Activated CD8-positive, alpha-beta T cell treated with anti-CD3 and anti-CD28 coated beads for 36 hours (primary cell): Measurements from ENCODE around the gene RASA2. TPM values are rescaled to one million over a fixed set of nuclear protein-coding genes. Genes with fewer than 3 reads are reported as not detected.

Experiments
- ATAC-seq: fragments of 200-7000 bp; cut with Tn5 transposase; one replicate; pipeline ENCODE4 v1.10.0; 2021; ENCODE audit warnings: mild to moderate bottlenecking, moderate library complexity
- CTCF ChIA-PET: fragments of 350-600 bp; sonication (Branson Sonifier 250); formaldehyde crosslinking; loops from one replicate; lab custom pipeline; 2021; ENCODE audit warnings: antibody characterized with exemption; lab: Charles Lee
- POLR2A ChIA-PET: fragments of 350-600 bp; sonication (Branson Sonifier 250); formaldehyde crosslinking; loops from one replicate; lab custom pipeline; 2021; ENCODE audit warnings: antibody characterized with exemption; lab: Charles Lee
- DNase-seq: peaks from one replicate; pipeline ENCODE4 v3.0.0-alpha.2; 2020
- H3K27ac Mint-ChIP-seq: one replicate; pipeline ENCODE4 v1.8.0; 2021; ENCODE audit warnings: mild to moderate bottlenecking, mixed read lengths
- H3K27me3 Mint-ChIP-seq: one replicate; pipeline ENCODE4 v1.8.0; 2021; ENCODE audit warnings: mixed read lengths
- H3K36me3 Mint-ChIP-seq: one replicate; pipeline ENCODE4 v1.8.0; 2021; ENCODE audit warnings: low read depth, mixed read lengths
- H3K4me1 Mint-ChIP-seq: one replicate; pipeline ENCODE4 v1.8.0; 2021; ENCODE audit warnings: low read depth, mixed read lengths
- H3K4me3 Mint-ChIP-seq: one replicate; pipeline ENCODE4 v1.8.0; 2021; ENCODE audit warnings: mild to moderate bottlenecking, moderate library complexity, mixed read lengths
- H3K9me3 Mint-ChIP-seq: one replicate; pipeline ENCODE4 v1.8.0; 2021; ENCODE audit warnings: mixed read lengths
- intact Hi-C: fragments of 100-400 bp; cut with micrococcal nuclease; formaldehyde crosslinking; loops from one replicate; pipeline ENCODE4 v1.10.0; 2022
- total RNA-seq, 2 experiments: library from RNA; stranded (reverse); gene quantifications; one replicate each; pipeline ENCODE4 v1.2.3, GENCODE V29; 2021
- TF ChIP-seq, protein P1 (sequence below): fragments of 200-600 bp; IDR thresholded peaks from one replicate; pipeline ENCODE4 v1.8.0; 2022; ENCODE audit warnings: antibody characterized with exemption, mild to moderate bottlenecking

The RASA2 gene
- total RNA-seq, 2 experiments from 2014 or later, result 35.4 to 41.5 TPM

DNA sequence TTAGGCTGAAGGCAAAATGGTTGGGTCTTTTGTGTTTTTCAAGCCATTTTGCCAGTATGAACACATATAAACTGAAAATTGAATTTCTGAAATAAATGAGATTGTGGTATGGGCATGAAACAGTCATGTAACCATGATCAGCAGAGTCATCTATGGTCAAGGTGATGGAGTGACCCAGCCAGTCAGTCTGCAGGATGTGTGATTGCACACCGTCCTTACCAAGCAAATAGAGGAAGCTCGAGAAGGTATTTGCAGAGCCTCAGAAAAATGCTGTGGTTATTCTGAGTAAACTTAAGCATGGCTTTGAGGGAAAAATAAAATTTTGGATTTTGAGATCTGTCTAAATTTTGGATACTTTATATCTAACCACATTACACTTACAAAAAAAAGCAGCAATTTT is 155.4 kb downstream of the RASA2 start:
- DNase-seq (no peak), ATAC-seq (no peak)
- TF ChIP-seq, protein P1, sequence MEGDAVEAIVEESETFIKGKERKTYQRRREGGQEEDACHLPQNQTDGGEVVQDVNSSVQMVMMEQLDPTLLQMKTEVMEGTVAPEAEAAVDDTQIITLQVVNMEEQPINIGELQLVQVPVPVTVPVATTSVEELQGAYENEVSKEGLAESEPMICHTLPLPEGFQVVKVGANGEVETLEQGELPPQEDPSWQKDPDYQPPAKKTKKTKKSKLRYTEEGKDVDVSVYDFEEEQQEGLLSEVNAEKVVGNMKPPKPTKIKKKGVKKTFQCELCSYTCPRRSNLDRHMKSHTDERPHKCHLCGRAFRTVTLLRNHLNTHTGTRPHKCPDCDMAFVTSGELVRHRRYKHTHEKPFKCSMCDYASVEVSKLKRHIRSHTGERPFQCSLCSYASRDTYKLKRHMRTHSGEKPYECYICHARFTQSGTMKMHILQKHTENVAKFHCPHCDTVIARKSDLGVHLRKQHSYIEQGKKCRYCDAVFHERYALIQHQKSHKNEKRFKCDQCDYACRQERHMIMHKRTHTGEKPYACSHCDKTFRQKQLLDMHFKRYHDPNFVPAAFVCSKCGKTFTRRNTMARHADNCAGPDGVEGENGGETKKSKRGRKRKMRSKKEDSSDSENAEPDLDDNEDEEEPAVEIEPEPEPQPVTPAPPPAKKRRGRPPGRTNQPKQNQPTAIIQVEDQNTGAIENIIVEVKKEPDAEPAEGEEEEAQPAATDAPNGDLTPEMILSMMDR, result no peak
- H3K4me1 Mint-ChIP-seq, result no peaks in the 10 kb centered on the region
- H3K36me3 Mint-ChIP-seq, result no peaks in the 10 kb centered on the region
- H3K4me3 Mint-ChIP-seq, result no peak overlapping the region
- no peaks in the 10 kb centered on the region for H3K27me3 Mint-ChIP-seq
- no peak overlapping the region for H3K27ac Mint-ChIP-seq
- POLR2A ChIA-PET, result no interaction called here
- CTCF ChIA-PET, result interaction anchor here (1.0 to 2.4 kb wide), 2 partner anchors 10 to 187 kb away, joined by 4 to 9 read pairs; no protein-coding TSS in a partner anchor
- intact Hi-C loops, result no loop called here
- no peaks in the 10 kb centered on the region for H3K9me3 Mint-ChIP-seq

DNA sequence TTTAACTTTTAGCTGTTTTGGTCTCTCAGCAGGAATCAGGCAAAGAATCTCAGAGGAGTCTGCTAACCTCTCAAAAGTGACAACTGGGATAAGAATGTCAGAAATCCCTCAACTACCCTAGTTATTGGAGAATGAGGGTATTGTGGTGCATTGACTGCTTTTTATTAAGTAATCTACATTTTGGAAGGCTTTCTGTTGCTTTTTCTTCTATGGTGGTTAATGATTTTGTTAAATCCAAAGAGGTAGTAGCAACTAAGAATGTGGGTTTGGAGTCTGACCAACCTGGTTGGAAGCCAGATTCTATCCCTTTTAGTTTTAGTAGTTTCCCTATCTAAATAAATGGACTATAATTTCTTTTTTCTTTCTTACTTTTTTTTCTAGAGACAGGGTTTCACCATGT is 156.6 kb downstream of the RASA2 start:
- Mint-ChIP-seq H3K9me3 (no peaks in the 10 kb centered on the region), H3K27me3 (no peaks in the 10 kb centered on the region), H3K27ac (no peak overlapping the region), H3K4me3 (no peak overlapping the region), H3K4me1 (no peaks in the 10 kb centered on the region), H3K36me3 (no peaks in the 10 kb centered on the region)
- ATAC-seq (no peak), DNase-seq (no peak)
- TF ChIP-seq, protein P1, result no peak
- intact Hi-C loops, result no loop called here
- ChIA-PET POLR2A (interaction anchor here (1.0 kb wide), 1 partner anchor 160 kb away, joined by 3 read pairs; no protein-coding TSS in a partner anchor), CTCF (interaction anchor here (0.7 to 3.4 kb wide), 6 partner anchors 10 to 184 kb away, joined by 3 to 36 read pairs (median 7); no protein-coding TSS in a partner anchor)

DNA sequence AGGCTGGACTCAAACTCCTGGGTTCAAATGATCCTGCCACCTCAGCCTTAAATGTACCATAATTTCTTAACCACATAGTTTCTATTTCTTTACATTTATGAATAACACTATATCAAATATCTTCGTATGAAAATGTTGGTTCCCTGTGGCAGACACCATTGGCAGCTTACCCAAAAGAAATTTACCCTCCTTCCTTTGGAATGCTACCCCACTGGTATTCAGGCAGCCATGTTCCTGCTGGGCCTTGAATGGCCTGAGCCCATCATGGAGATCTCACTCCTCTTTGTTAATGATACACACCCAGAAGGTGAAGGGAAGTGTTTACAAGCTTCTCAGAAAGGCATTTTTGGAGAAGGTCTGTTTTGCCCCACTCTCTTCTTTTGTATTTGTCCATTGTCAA is 157.0 kb downstream of the RASA2 start:
- DNase-seq (no peak), ATAC-seq (no peak)
- no peak overlapping the region for H3K4me3 Mint-ChIP-seq
- H3K27me3 Mint-ChIP-seq, result no peaks in the 10 kb centered on the region
- ChIA-PET POLR2A (interaction anchor here (1.0 kb wide), 1 partner anchor 160 kb away, joined by 3 read pairs; no protein-coding TSS in a partner anchor), CTCF (interaction anchor here (0.8 to 3.4 kb wide), 12 partner anchors 9 to 184 kb away, joined by 3 to 36 read pairs (median 6); no protein-coding TSS in a partner anchor)
- H3K9me3 Mint-ChIP-seq, result no peaks in the 10 kb centered on the region
- H3K36me3 Mint-ChIP-seq, result no peaks in the 10 kb centered on the region
- TF ChIP-seq, protein P1, result no peak
- no peaks in the 10 kb centered on the region for H3K4me1 Mint-ChIP-seq
- intact Hi-C loops, result loop anchor here (1.0 kb wide), 1 partner anchor 183 kb away; no protein-coding TSS in a partner anchor
- H3K27ac Mint-ChIP-seq, result no peak overlapping the region

DNA sequence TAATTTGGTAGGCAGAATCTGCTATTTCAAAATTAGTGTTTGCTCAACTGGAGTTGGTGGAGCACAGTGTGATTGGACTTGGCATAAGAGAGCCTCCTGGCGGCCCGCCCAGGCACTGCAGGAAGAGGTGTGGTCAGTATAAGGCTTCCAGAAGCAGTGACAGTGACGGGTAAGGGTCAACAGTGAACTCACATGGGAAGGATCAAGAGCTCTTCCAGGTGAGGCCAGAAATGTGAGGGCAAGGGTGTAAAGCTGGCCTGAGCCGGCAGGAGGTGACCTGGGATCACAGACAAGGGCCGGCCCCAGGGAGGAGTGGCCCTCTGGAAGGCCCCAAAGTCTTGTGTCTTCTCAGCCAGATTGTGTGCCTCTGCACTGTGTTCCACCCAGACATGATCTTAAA is 158.1 kb downstream of the RASA2 start:
- Mint-ChIP-seq H3K4me3 (no peak overlapping the region), H3K9me3 (no peaks in the 10 kb centered on the region), H3K4me1 (no peaks in the 10 kb centered on the region), H3K27me3 (no peaks in the 10 kb centered on the region), H3K27ac (no peak overlapping the region), H3K36me3 (no peaks in the 10 kb centered on the region)
- peak; percentile 88 for DNase-seq
- TF ChIP-seq, protein P1, result peak; percentile 91
- POLR2A ChIA-PET, result no interaction called here
- ATAC-seq, result peak; percentile 98
- intact Hi-C loops, result loop anchor here (1.0 kb wide), 1 partner anchor 185 kb away; no protein-coding TSS in a partner anchor
- CTCF ChIA-PET, result interaction anchor here (0.5 to 3.4 kb wide), 17 partner anchors 9 to 337 kb away, joined by 3 to 36 read pairs (median 4); no protein-coding TSS in a partner anchor

DNA sequence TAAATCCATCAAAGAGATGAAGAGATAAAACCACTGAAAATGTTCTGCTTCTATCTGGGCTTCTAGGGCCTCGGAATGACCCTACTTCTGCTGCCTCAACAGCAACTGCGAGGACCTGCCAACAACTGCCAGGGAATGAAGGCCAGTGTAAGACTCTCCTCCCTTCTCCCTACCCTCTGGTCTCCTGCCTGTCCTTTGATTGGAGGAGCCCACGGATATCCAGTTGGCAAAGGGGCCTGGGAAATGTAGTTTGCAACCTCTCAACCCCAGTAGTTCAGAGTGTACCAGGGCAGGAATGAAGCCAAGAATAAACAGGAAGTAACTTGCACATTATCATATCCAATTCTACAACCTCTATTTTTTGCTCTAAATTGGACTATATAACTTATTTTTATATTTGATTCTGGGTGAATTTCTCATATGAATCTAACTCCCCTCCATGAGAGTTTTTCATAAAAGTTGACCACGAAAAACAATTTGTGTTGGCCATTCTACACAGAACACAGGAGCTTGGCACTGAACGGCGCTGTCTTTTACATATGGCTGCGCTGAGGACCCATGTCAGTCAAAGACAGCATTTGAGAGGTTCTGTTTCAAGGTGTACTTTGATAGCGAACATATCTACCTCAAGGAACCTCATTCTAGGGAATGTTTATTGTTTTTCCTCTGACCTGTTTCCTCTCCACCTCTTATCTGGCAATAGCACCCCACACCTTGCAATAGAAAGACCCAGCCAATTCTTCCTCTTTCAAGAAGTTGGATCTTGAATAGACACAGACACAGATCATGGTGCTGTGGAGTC is 160.1 kb downstream of the RASA2 start:
- ATAC-seq (peak; percentile 34), DNase-seq (no peak)
- Mint-ChIP-seq H3K27ac (no peak overlapping the region), H3K4me1 (no peaks in the 10 kb centered on the region), H3K36me3 (no peaks in the 10 kb centered on the region), H3K9me3 (no peaks in the 10 kb centered on the region), H3K4me3 (no peak overlapping the region), H3K27me3 (no peaks in the 10 kb centered on the region)
- intact Hi-C loops, result no loop called here
- TF ChIP-seq, protein P1, result no peak
- ChIA-PET CTCF (interaction anchor here (0.5 to 1.3 kb wide), 2 partner anchors 155 to 287 kb away, joined by 3 to 4 read pairs; no protein-coding TSS in a partner anchor), POLR2A (no interaction called here)
